Neutrophil (primary cell): ENCODE data around the gene HPSE2.

Experiments used
- H3K27ac ChIP-seq: fragments of 200-600 bp; sonication (generic); 2 replicates; pipeline ENCODE4 v1.5.1; 2016; ENCODE audit warnings: mild to moderate bottlenecking, moderate library complexity
- H3K27me3 ChIP-seq: fragments of 200-600 bp; sonication (generic); 2 replicates; pipeline ENCODE4 v1.6.0; 2016; ENCODE audit warnings: mild to moderate bottlenecking
- H3K36me3 ChIP-seq: fragments of 200-600 bp; sonication (generic); 2 replicates; pipeline ENCODE4 v1.5.1; 2017
- H3K4me1 ChIP-seq, 2 experiments: fragments of 200-600 bp in 1 of 2; sonication (generic) in 1 of 2; 1 replicate in 1 of 2; 2 replicates in 1 of 2; pipeline versions ENCODE4 v1.5.1 to v1.6.1; 2013 to 2016; ENCODE audit warnings: low read depth in 1 of 2, low read length in 1 of 2, mild to moderate bottlenecking in 1 of 2, moderate library complexity in 1 of 2; ENCODE audit not compliant: control insufficient read depth in 1 of 2, insufficient read depth in 1 of 2
- H3K4me3 ChIP-seq, 2 experiments: fragments of 200-600 bp in 1 of 2; sonication (generic) in 1 of 2; 1 replicate in 1 of 2; 2 replicates in 1 of 2; pipeline ENCODE4 v1.5.1; 2013 to 2016; ENCODE audit warnings: low read depth in 1 of 2, low read length in 1 of 2, mild to moderate bottlenecking in 1 of 2, moderate library complexity in 1 of 2
- H3K9me3 ChIP-seq: fragments of 200-600 bp; sonication (generic); 2 replicates; pipeline ENCODE4 v1.5.1; 2016
- TF ChIP-seq, protein P1 (sequence below): fragments of 200-600 bp; sonication (generic); IDR thresholded peaks from 2 replicates; pipeline ENCODE4 v1.5.1; 2016; ENCODE audit warnings: antibody characterized with exemption

The HPSE2 gene

DNA sequence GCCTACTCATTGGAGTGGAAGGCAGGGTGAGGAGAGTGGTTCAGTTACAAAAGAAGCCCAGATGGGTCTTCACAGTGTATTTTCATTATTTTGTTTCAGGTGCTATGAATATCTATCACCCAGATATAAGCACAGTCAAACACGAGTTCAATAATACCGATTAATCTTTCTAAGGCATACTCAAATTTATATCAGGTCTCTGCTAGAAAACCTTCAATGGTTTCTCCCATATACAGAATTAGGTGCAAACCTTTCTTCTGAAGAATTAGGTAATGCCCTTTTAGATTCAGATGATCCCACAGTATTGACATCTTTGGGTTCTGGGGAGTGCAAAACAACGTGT is 774.2 kb downstream of the HPSE2 start:
- Histone ChIP-seq H3K36me3 (no peaks in the 10 kb centered on the region), H3K4me3 (no peak overlapping the region), H3K27me3 (peaks cover 43% of the 10 kb centered on the region), H3K4me1 (no peaks in the 10 kb centered on the region), H3K9me3 (no peaks in the 10 kb centered on the region), H3K27ac (no peak overlapping the region)
- TF ChIP-seq, protein P1, sequence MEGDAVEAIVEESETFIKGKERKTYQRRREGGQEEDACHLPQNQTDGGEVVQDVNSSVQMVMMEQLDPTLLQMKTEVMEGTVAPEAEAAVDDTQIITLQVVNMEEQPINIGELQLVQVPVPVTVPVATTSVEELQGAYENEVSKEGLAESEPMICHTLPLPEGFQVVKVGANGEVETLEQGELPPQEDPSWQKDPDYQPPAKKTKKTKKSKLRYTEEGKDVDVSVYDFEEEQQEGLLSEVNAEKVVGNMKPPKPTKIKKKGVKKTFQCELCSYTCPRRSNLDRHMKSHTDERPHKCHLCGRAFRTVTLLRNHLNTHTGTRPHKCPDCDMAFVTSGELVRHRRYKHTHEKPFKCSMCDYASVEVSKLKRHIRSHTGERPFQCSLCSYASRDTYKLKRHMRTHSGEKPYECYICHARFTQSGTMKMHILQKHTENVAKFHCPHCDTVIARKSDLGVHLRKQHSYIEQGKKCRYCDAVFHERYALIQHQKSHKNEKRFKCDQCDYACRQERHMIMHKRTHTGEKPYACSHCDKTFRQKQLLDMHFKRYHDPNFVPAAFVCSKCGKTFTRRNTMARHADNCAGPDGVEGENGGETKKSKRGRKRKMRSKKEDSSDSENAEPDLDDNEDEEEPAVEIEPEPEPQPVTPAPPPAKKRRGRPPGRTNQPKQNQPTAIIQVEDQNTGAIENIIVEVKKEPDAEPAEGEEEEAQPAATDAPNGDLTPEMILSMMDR = no peak

DNA sequence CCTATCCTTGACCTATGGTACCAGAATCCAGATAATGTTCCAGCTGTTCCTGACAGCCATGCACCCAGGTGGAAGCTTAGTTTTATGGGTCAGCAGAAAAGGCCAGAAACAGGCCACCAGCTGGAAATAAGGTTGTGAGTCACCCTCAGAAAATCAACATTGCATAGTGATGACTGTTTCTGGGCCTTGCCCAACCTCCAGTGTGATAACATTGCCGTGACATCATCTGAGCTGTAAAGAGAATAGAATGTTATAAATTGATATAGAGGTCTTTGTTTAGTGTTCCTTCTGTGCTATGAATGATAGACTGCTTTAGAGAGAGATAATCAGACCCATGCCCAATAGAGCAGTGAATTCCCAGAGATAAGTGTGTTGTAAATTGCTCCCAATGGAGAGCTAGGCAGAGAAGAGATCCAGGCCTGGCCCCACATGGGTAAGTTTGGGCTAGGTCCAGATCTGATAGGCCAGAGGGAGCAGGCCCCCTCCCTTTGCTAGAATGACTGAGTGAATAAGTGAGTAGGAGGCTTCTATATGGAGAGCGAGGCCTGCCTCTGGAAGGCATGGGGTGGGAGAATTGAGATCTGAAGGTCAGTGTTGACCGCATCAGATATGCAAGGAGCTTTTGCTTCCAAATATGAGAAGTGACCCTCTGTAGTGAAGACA is 774.7 kb downstream of the HPSE2 start:
- Histone ChIP-seq H3K27me3 (peaks cover 48% of the 10 kb centered on the region), H3K4me3 (no peak overlapping the region), H3K9me3 (no peaks in the 10 kb centered on the region), H3K36me3 (no peaks in the 10 kb centered on the region), H3K4me1 (no peaks in the 10 kb centered on the region), H3K27ac (no peak overlapping the region)
- TF ChIP-seq, protein P1 = no peak

DNA sequence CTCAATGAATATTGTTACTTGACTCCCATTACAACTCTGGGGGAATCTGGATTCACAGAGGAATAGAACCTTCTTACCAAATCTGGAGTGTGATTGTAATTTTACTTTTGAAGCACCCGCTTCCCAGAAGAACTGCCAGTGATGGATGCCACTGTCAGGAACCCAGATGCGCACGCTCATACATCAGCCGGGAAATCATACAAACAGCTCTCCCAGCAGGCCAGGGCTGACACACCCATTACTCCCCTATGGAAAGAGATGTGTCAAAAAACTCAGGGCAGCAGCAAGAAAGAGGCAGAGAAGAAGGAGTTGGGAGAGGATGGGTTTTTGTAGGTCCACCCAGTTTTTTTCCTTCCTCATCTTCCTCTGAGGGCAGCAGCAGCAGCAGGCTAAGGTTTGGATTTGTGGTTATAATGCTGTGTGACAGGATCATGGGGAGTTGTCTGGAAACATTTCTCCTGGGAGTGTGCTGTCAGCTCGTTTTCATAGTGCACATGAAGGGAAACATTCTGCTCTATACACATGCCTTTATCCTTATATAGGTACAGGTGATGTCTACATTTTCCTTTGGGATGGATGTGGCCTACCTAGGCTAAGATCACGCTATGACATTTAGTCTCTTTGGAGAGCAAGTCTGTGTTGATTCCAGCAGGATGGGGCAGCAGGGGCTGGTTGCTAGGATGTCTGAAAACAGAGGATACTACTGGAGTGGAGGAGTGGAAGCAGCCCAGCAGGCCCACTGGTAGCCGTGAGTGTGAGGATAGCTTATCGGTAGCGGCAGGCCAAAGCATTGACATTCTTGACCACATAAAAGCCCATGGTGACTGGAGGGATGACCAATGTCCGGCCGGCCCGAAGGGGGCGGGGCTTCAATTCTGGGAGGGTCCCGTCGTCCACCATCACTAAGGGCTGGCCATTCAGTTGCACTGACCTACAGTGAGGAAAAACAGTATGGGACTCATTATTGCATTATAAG is 776.6 kb downstream of the HPSE2 start:
- Histone ChIP-seq H3K9me3 (no peaks in the 10 kb centered on the region), H3K27me3 (peaks cover 46% of the 10 kb centered on the region), H3K36me3 (no peaks in the 10 kb centered on the region), H3K4me3 (no peak overlapping the region), H3K27ac (no peak overlapping the region), H3K4me1 (no peaks in the 10 kb centered on the region)
- TF ChIP-seq, protein P1 = no peak

GRCh38 chr10:98457721-98458120 is 777.9 kb downstream of the HPSE2 start:
- Histone ChIP-seq H3K36me3 (no peaks in the 10 kb centered on the region), H3K4me1 (no peaks in the 10 kb centered on the region), H3K4me3 (no peak overlapping the region), H3K27me3 (peaks cover 43% of the 10 kb centered on the region), H3K27ac (no peak overlapping the region), H3K9me3 (no peaks in the 10 kb centered on the region)
- TF ChIP-seq, protein P1 = no peak

- Histone ChIP-seq H3K27me3 (peaks cover 51% of the 10 kb centered on the region), H3K36me3 (no peaks in the 10 kb centered on the region), H3K9me3 (no peaks in the 10 kb centered on the region), H3K27ac (no peak overlapping the region), H3K4me3 (no peak overlapping the region), H3K4me1 (no peaks in the 10 kb centered on the region)
- TF ChIP-seq, protein P1 = no peak
Observed at GRCh38 chr10:98456686-98457482, 778.8 kb downstream of the HPSE2 start.
